Heart left ventricle (tissue), 16 donors: ENCODE data around the gene RPL34. TPM values are rescaled to one million over a fixed set of nuclear protein-coding genes. Genes with fewer than 3 reads are reported as not detected.
A peak's percentile ranks its signal among the peaks of the same experiment; 100 is the strongest.

Experiments
- ATAC-seq, 4 donors: fragments of 200-7000 bp; cut with Tn5 transposase; one replicate each; pipeline ENCODE4 v1.9.1; 2020 to 2022; ENCODE audit warnings: moderate library complexity in 4 of 4, mild to moderate bottlenecking in 3 of 4, moderate number of reproducible peaks in 1 of 4
- DNase-seq, 5 donors: peaks; one replicate each; pipeline ENCODE4 v3.0.0-alpha.2; 2020
- H3K27ac ChIP-seq, 12 donors: fragments of 200-600 bp; sonication (generic) in 4 of 12; one replicate each; pipeline versions ENCODE4 v1.5.0 to v1.8.0; 2016 to 2022; ENCODE audit warnings: mild to moderate bottlenecking in 2 of 12
- H3K27me3 ChIP-seq, 9 donors: fragments of 200-600 bp; sonication (generic) in 2 of 9; one replicate each; pipeline versions ENCODE4 v1.5.1 to v1.8.0; 2016 to 2022; ENCODE audit warnings: mild to moderate bottlenecking in 3 of 9
- H3K36me3 ChIP-seq, 9 donors: fragments of 200-600 bp; sonication (generic) in 2 of 9; one replicate each; pipeline versions ENCODE4 v1.5.0 to v1.8.0; 2018 to 2022; ENCODE audit warnings: mild to moderate bottlenecking in 2 of 9
- H3K4me1 ChIP-seq, 12 donors: fragments of 200-600 bp; sonication (generic) in 4 of 12; one replicate each; pipeline versions ENCODE4 v1.5.0 to v1.8.0; 2016 to 2022; ENCODE audit warnings: mild to moderate bottlenecking in 3 of 12
- H3K4me3 ChIP-seq, 12 donors: fragments of 200-600 bp; sonication (generic) in 4 of 12; one replicate each; pipeline versions ENCODE4 v1.5.0 to v1.8.0; 2017 to 2022; ENCODE audit warnings: mild to moderate bottlenecking in 9 of 12, moderate library complexity in 4 of 12
- H3K9me3 ChIP-seq, 12 donors: fragments of 200-600 bp; sonication (generic) in 4 of 12; one replicate each; pipeline versions ENCODE4 v1.5.0 to v1.8.0; 2016 to 2022; ENCODE audit warnings: mild to moderate bottlenecking in 1 of 12
- CTCF ChIP-seq, 12 donors: fragments of 200-600 bp; sonication (generic) in 4 of 12; IDR thresholded peaks; one replicate each; pipeline versions ENCODE4 v1.5.0 to v1.8.0; 2018 to 2022; ENCODE audit warnings: antibody characterized with exemption in 12 of 12, mild to moderate bottlenecking in 5 of 12
- POLR2A ChIP-seq, 2 donors: fragments of 450-650 bp; IDR thresholded peaks; one replicate each; pipeline ENCODE4 v1.6.1; 2017; ENCODE audit warnings: antibody characterized with exemption in 2 of 2, mild to moderate bottlenecking in 2 of 2, moderate library complexity in 2 of 2
- WGBS, 4 donors: extraction: QIAGEN DNeasy Blood & Tissue Kit in 2 of 4; methylation state at CpG; one replicate each; pipeline versions ENCODE4 v1.1.5 to v1.1.7; 2013 to 2018; 5-methylcytosine and 5-hydroxymethylcytosine counted together
- intact Hi-C, 10 donors: fragments of 100-400 bp; cut with DNase I; formaldehyde crosslinking; loops; one replicate each; pipeline versions ENCODE4 v1.11.1 to v1.14.2; 2022
- polyA plus RNA-seq, 2 donors: library from polyadenylated mRNA; stranded (reverse); fragments of 200-250 nt; gene quantifications; one replicate each; pipeline ENCODE4 v1.2.3, GENCODE V29; 2013
- total RNA-seq, 9 donors: library from RNA; depleted of rRNA in 2 of 9; stranded (reverse); fragments of >200 nt in 2 of 9; fragmentation: NEBNext Ultra II Directional in 3 of 9; extraction: Animal tissue kit (Norgen Biotek cat#: 25700) in 3 of 9; gene quantifications; one replicate each; pipeline versions ENCODE4 v1.1.0 to v1.2.4, GENCODE V29; 2016 to 2023
- donor health status: ischemic (EF 13 %, LVEDD 7.1; RV severe dilation, severe dysfunction).
- donor health status: healthy with polysubstance abuse.
- donor health status: DM: no; HTN: yes; CAD: no.
- donor health status: DM: no; HTN: no; CAD: no.
- donor health status: ischemic (EF 25% LVEDD 6.9; RV normal size, moderate dysfunction).
- donor health status: ischemic (EF 25% LVEDD 5.7; RV mildly dilated, moderate dysfunction).
- donor health status: healthy.
- donor health status: DM: yes; HTN: yes; CAD: no.
- donor health status: ischemic (EF 35%, LVEDD 5.7; RV mildly dilated, moderate dysfunction).
- donor health status: nonischemic (EF 11% LVEDD 7.7; RV severe dilation, severe dysfunction).
- donor health status: DM: yes; HTN: yes; CAD: no.
- donor health status: PGD.
- donor health status: ischemic (EF 29% LVEDD 5.4; RV normal size, mild dysfunction).
- donor health status: nonischemic (EF 23%, LVEDD 6.1; RV moderate dilation, normal function).

The RPL34 gene
- total and polyA plus RNA-seq, 11 donors: 334 to 2,969 (median 759) TPM

- 69 to 74% (median 70%) methylated on average over 7 of the region's 7 CpGs for WGBS, 4 donors
- H3K9me3 ChIP-seq: peaks cover 0 to 22% (median 0%) of the 10 kb centered on the region in 12 donors
- peak overlapping the region; percentile 39 to 88 (median 78) for H3K27ac ChIP-seq
- H3K27me3 ChIP-seq: no peaks in the 10 kb centered on the region
- H3K4me1 ChIP-seq: peaks cover 0 to 46% (median 20%) of the 10 kb centered on the region in 12 donors
- peaks cover 0 to 33% (median 29%) of the 10 kb centered on the region in 9 donors for H3K36me3 ChIP-seq
- H3K4me3 ChIP-seq: peak overlapping the region; percentile 38 to 92 (median 78)
- no peak for DNase-seq
- TF ChIP-seq POLR2A (IDR thresholded peaks at IDR 0.05): no peak
- no peak for TF ChIP-seq CTCF (IDR thresholded peaks at IDR 0.05)
- ATAC-seq: peak; percentile 3 to 12 (median 7)
- intact Hi-C loops: loop anchor here in 4 of 10 donors (1.0 to 5.0 kb wide), 3 partner anchors 31 to 1198 kb away; partner anchors contain the start of genes OSTC (in 4 of the 4) and GAR1 (in 1 of the 4)
Measured at GRCh38 chr4:108619372-108620100, 840 bp upstream of the RPL34 start.

DNA sequence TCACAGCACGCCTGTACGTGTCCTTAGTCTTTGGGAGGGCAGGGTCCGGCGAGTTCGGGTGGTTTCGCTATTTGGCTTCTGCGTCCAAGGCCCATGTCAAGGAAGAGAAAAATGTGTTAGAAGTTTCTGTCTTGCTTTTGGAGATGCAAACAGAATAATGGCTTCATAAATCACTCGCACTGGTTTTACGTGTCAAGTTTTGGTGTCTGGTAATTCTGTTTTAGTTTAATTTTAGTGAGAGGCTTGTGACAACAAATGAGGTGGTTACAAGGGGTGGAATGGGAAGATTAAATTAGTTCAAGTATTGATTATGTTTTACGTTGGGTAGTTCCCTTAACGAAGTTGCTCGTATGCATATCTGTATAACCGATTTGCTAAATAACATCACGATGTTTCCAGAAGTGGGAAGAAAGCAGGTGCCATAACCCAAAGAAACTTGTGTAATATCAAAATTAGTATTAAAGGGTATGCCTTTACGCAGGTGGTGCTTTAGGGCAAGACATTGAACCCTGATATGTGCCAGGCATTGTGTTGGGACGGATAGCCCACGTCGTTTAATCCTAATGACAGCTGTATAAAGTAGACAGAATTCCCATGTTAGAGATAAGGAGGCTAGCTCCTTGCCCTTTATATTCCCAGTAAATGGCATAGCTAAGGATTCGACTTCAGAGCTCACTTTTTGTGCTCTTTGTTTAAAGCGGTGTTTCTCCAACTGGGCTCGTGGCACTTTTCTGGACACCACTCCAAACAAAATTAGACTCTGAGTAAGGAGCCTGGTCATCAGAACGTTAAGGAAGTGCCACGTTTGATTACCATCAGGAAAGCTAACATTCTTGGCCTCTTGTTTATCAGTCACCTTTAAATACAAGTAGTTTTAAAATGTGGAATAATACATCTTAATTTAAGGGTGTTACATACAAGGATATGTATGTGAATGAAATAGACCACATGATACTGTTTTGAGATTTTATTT lies 843 bp downstream of the RPL34 start:
- Histone ChIP-seq H3K4me3 (peak overlapping the region; percentile 38 to 92 (median 78)), H3K9me3 (peaks cover 0 to 11% (median 0%) of the 10 kb centered on the region in 12 donors), H3K36me3 (peaks cover 0 to 50% (median 45%) of the 10 kb centered on the region in 9 donors), H3K27ac (peak overlapping the region; percentile 38 to 88 (median 78)), H3K27me3 (no peaks in the 10 kb centered on the region), H3K4me1 (peaks cover 0 to 46% (median 20%) of the 10 kb centered on the region in 12 donors)
- TF ChIP-seq POLR2A (IDR thresholded peaks at IDR 0.05) (no peak), CTCF (IDR thresholded peaks at IDR 0.05) (no peak)
- WGBS, 4 donors: 10 to 13% (median 12%) methylated on average over 23 of the region's 23 CpGs
- ATAC-seq (peak in 1 of 4 donors; percentile 10), DNase-seq (no peak)
- intact Hi-C loops: loop anchor here in 4 of 10 donors (1.0 to 5.0 kb wide), 3 partner anchors 29 to 1196 kb away; partner anchors contain the start of genes OSTC (in 4 of the 4) and GAR1 (in 1 of the 4)

DNA sequence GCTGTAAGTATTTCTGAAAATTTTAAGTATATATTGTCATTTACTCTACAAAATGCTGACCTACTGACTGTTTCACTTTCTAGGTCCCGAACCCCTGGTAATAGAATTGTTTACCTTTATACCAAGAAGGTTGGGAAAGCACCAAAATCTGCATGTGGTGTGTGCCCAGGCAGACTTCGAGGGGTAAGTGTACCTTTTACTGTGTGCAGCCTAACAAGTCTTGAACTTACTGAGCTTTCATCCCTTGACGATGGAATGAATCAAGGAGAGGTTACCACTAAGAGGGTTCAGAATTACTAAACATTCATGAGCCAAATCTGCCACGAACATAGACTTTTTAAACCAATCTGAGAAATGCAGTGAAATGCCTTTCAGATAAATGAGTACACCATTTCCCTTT lies 1.6 kb downstream of the RPL34 start:
- peak overlapping the region in 2 of 12 donors; percentile 66 to 68 for H3K4me3 ChIP-seq
- no peaks in the 10 kb centered on the region for H3K27me3 ChIP-seq
- H3K4me1 ChIP-seq: peaks cover 0 to 46% (median 20%) of the 10 kb centered on the region in 12 donors
- intact Hi-C loops: loop anchor here in 1 of 10 donors (5.0 kb wide), 1 partner anchor 1195 kb away; the partner anchor contains the start of gene GAR1
- ATAC-seq (no peak), DNase-seq (no peak)
- TF ChIP-seq CTCF (IDR thresholded peaks at IDR 0.05) (no peak), POLR2A (IDR thresholded peaks at IDR 0.05) (no peak)
- H3K27ac ChIP-seq: peak overlapping the region in 1 of 12 donors; percentile 81
- peaks cover 0 to 58% (median 53%) of the 10 kb centered on the region in 9 donors for H3K36me3 ChIP-seq
- WGBS, 4 donors: 84 to 91% (median 88%) methylated on average over 4 of the region's 4 CpGs
- H3K9me3 ChIP-seq: peaks cover 0 to 3% (median 0%) of the 10 kb centered on the region in 12 donors
